GM12873 (cell line): Measurements from ENCODE around the gene DCAF11.

Experiments used
- CTCF ChIP-seq: IDR thresholded peaks from 2 replicates; pipeline ENCODE4 v1.5.1; 2012; ENCODE audit warnings: low read depth, mild to moderate bottlenecking, moderate library complexity, low read length, control low read depth; ENCODE audit not compliant: insufficient read depth; ENCODE audit errors: missing control alignments

DCAF11 gene

GRCh38 chr14:24130717-24131548, 16.4 kb downstream of the DCAF11 start:
- no peak for TF ChIP-seq CTCF

GRCh38 chr14:24131549-24131966, 17.0 kb downstream of the DCAF11 start:
- TF ChIP-seq CTCF = no peak

GRCh38 chr14:24132061-24132685, 17.6 kb downstream of the DCAF11 start:
- TF ChIP-seq CTCF = no peak

- no peak for TF ChIP-seq CTCF
These were observed 18.4 kb downstream of the DCAF11 start for GRCh38 chr14:24132976-24133375.

- no peak for TF ChIP-seq CTCF
These were observed 19.2 kb downstream of the DCAF11 start for GRCh38 chr14:24133735-24134134.

GRCh38 chr14:24135584-24135833, 20.9 kb downstream of the DCAF11 start:
- no peak for TF ChIP-seq CTCF

- TF ChIP-seq CTCF = no peak
These were observed 21.5 kb downstream of the DCAF11 start, which contains the start of gene PSME1 for GRCh38 chr14:24135834-24136683. PSME1 (plus strand) TSS chr14:24136194; CDS start chr14:24136263, 69 bp downstream.
